Kasumi-1 (cell line): Measurements from ENCODE around the gene SLC35F4.

Source experiments
- DNase-seq, 2 experiments: peaks; one replicate each; lab custom pipeline; 2025; lab: John Stamatoyannopoulos, UW

Gene SLC35F4

DNA sequence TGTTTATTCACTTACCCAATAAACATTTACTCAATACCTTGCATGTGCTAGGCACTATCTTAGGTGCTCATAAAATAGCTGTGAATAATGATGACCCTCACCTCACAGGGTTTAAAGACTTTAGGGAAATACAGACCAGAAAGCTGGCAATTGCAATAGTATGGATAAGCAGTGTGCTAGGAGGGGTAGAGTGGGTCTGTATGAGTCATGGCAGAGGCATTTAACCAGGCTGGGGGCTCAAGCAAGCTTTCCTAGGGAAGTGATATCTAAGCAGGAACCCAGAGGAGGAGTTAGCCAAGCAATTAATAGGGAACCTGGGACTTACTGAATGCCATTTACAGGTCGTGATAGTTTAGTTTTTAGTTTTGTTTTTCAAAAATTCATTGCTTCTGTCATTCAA is 248.4 kb downstream of the SLC35F4 start:
- no peak for DNase-seq

DNA sequence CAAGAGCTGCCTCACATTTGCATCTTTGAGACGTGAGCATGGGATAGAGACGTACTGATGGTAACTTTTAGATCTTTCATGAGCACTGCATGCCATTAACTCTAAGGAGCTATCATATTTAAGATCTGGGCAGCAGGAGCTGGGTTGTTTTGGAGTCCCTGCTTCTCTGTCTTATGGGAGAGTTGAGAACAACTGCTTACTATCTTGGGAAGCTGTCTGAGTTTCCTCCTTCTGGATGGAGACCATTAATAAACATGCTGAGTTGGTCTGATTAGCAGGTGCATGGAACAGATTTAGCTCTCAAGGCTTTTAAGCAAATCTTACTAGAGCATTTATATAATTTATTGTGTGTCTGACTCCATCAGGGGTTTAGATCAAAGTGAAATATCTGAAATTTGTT is 252.9 kb downstream of the SLC35F4 start:
- no peak for DNase-seq

GRCh38 chr14:57611555-57612075 is 254.3 kb downstream of the SLC35F4 start:
- no peak for DNase-seq

DNA sequence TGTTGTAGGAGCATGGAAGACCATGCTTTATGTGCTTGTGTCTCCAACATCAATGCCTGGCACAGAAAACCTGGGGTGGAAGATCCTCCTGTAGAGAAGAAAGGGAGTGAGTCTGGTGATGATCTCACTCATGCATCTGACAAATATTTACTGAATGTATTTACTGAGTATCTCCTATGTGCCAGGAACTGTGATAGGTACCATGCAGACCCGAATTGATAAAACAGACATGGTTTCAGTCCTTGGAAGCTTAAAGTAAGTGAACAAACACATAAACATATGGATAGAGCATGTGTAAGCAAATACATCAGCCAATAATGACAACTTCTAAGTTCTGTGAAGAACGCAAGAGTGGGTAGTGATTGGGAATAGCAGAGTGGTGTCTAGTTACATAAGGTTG is 255.3 kb downstream of the SLC35F4 start:
- no peak for DNase-seq

DNA sequence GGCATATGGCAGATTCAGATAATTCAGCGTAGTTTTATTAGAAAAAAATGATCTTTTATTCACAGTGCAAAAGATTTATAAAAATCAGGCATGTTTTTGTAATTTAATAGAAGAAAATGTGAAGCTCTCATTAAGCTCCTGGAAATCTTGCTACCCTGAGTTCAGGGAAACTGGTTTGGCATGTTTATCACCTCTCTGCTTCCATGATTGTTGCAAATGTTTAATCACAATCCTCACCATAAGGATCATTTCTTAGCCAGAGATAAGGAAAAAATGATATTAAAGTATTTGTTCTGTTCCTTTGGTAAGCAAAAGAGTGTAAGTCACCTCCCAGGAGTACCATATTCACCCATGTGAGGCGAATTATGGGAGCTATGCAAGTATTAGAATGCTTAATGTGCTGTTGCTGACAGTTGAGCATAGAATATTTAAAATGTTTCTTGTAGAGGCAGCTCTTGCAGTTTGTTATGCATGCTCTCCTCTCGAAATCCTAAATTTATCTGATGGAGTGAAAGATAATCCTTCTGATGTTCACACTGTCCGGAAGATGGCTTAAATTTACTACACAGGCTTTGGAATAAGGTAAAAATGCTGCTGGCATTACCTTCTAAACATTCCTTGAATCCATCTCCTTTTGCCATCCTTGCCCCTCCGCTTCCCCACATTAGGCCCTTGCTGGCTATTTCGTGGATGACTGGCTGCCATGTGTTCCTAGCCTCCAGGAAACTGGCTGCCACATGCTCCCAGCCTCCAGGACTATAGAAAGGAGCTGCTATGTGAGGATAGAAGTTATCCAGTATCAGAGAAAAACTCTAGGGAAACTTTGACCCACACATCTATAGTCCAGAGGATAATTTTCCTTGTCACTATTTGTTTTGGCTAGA is 256.5 kb downstream of the SLC35F4 start:
- no peak for DNase-seq

GRCh38 chr14:57607086-57607485 is 258.8 kb downstream of the SLC35F4 start:
- no peak for DNase-seq

DNA sequence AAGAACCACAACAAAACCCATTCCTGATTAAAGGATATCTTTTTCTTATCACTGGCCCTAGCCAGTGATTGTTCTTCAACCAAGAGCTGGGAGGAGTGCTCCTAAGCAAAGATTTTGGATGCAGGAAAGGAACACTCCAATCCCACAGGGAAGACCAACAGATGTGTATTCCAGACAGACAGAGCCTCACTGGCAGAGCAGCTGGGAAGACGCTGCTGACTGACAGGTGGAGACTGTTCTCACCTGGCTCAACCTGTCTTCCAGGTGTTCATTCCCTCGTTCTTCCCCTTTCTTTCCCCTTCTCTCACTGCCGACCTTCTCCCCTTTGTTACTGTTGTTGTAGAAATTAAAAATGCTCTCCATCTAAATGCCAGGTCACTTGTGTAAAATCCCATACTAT is 282.5 kb downstream of the SLC35F4 start:
- no peak for DNase-seq

DNA sequence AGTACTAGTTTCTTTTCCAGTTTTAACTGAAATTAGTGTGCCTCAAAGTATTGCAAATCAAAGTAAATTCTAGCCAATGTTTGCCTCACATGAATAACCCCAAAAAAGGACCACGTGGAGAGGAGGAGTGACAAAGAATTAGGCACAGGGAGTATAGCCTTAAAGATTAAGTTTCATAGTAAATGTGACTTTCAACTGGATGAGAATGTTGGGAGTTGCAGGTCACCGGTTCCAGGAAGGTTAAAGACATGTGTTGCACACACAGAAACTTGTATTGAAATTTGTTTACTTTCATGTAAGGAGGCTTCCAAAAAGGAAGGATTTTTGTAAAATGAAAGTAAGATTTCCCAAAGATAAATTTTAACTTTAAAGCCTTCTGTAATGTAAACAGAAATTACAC is 283.1 kb downstream of the SLC35F4 start:
- no peak for DNase-seq

GRCh38 chr14:57578801-57579200 is 287.1 kb downstream of the SLC35F4 start:
- DNase-seq, result no peak

GRCh38 chr14:57576498-57576897 is 289.4 kb downstream of the SLC35F4 start:
- no peak for DNase-seq

DNA sequence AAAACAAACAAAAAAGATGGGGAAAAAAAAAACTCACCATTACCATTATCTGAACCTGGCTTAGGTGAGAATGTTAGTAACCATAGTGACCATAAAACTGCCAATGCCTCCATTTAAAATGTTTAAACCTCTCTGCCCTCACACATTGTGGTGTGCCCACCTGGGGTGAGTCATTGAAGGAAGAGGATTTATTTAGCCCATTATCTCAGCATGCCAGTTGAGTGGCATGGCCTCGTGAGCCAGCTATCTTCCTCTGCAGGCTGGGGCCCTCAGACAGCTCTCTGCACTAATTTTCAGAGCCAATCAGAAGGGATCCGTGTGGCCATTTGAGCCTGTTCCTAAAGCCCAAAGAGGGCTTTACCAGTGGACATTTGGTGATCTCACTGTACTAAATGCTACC is 290.4 kb downstream of the SLC35F4 start:
- DNase-seq, result no peak

GRCh38 chr14:57574617-57575288 is 291.1 kb downstream of the SLC35F4 start:
- DNase-seq, result no peak

DNA sequence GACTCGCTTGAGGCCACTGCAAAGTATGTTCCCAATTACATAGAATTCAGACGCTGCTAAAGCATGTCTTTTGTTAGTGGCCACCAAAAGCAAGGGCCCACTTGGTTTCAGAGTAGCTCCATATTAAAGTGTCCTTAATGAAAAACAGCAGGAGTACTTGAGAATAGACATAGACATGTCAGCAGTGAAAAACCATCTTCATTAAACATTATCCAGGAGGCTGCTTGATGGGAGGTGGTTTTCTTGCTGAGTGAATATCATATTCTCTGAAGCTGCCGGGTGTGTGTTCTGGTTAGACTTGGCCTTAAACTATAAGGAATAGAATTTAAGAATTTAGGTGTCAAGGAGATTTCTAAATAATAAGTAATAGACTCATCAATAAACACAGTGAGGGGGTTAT is 292.7 kb downstream of the SLC35F4 start:
- DNase-seq, result no peak

DNA sequence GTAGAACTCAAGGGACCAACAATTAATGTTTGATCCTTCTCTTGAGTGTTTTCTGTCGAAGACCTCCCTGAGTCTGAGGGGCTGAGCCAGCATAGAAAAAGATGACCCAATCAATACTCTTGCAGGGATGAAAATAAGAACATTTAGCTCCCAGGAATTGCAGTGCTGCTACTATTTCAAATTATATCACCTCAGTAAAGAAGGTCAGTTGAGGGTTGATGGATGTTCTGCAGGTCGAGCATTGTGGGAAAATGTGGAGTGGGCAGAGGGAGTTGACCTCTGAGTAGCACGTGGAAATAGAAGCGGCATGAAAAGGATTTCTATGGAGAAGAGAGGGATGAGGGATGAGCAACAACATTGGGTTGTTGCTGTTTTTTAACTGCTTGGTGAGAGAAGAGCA is 297.3 kb downstream of the SLC35F4 start:
- no peak for DNase-seq

DNA sequence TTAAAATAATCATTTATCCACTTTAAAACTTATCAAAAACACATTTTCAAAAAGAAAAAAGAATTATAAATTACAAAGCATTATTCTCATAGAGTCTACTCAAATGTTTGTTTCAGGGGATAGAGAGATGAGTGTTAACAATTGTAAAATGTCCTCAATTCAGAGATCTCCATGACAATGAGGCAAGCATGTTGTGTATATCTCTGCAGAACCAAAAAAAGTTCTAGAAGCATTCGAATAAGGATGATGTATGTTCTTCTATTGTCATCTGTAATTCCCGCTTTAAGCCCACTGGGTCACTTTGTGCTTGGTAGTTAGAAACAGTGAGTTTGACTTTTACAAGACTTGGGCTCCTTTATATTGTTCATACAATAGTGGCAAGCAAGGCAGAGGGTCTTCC is 298.7 kb downstream of the SLC35F4 start:
- no peak for DNase-seq

DNA sequence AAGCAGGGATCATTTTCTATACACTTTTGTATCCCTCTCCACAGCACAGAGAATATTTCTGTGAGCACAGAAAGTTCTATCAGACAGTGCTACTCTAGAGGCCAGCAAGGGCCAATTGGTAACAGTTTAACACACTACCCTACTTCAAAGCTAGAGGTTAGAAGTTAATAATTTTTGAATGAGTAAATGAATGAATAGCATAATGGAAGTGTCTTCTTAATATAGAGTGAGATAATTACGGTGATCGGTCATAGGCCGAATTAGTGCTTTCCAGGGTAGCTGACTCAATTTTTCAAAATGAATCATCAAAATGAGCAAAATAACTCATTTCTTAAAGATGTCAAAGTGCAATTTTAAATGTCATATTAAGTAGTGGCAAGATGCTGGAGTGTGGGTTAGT is 305.2 kb downstream of the SLC35F4 start:
- no peak for DNase-seq

- DNase-seq, result no peak
Measured at GRCh38 chr14:57559576-57559975, 306.3 kb downstream of the SLC35F4 start.

- DNase-seq, result no peak
Measured at GRCh38 chr14:57549765-57550420, 316.0 kb downstream of the SLC35F4 start.

GRCh38 chr14:57549016-57549564 is 316.8 kb downstream of the SLC35F4 start:
- DNase-seq, result no peak

- DNase-seq, result no peak
Measured at GRCh38 chr14:57547131-57547530, 318.8 kb downstream of the SLC35F4 start.

DNA sequence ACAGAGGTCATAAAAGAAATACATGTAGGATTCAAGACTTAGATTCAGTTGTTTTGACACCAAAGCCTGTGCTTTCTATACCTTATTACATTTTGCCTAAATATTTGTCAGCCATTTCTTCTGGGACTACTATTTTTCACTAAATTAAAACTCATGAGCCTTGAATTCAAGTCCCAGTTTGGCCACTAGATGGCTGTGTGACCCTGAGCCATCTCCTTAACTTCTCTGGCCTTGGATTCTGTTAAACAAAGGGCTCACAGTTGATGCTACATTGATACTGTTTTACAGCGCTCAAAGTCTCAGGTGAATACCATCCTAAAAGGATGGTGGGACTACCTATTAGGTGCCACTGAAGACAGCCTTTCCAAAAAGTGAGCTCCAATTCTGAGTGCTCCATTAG is 332.7 kb downstream of the SLC35F4 start:
- peak; percentile 13 to 30 for DNase-seq

- DNase-seq, result no peak
Measured at GRCh38 chr14:57530571-57530970, 335.3 kb downstream of the SLC35F4 start.
